DND-41 (cell line): ENCODE measurements around the gene VWA5B1.

ENCODE experiments used
- ATAC-seq: fragments of 200-7000 bp; cut with Tn5 transposase; 3 replicates; pipeline ENCODE4 v1.9.1; 2021; ENCODE audit warnings: low read depth; ENCODE audit not compliant: insufficient read depth
- DNase-seq: peaks from one replicate; pipeline ENCODE4 v3.0.0-alpha.2; 2020
- H2AFZ ChIP-seq: 2 replicates; pipeline ENCODE4 v1.6.0; 2012; ENCODE audit warnings: low read depth, low read length
- H3K27ac ChIP-seq: 2 replicates; pipeline ENCODE4 v1.5.1; 2012; ENCODE audit warnings: low read length, inconsistent platforms
- H3K27me3 ChIP-seq: fragments of 200-600 bp; sonication (generic); 2 replicates; pipeline ENCODE4 v1.6.0; 2012; ENCODE audit warnings: low read length, mild to moderate bottlenecking, inconsistent platforms; ENCODE audit not compliant: insufficient read depth, poor library complexity
- H3K36me3 ChIP-seq: 2 replicates; pipeline ENCODE4 v1.5.1; 2012; ENCODE audit warnings: low read length, inconsistent platforms; ENCODE audit not compliant: insufficient read depth
- H3K4me1 ChIP-seq: 2 replicates; pipeline ENCODE4 v1.5.1; 2012; ENCODE audit warnings: mild to moderate bottlenecking, low read length; ENCODE audit not compliant: insufficient read depth
- H3K4me2 ChIP-seq: 2 replicates; pipeline ENCODE4 v1.6.0; 2012; ENCODE audit warnings: mild to moderate bottlenecking, moderate library complexity, low read length, inconsistent platforms; ENCODE audit not compliant: insufficient read depth
- H3K4me3 ChIP-seq, 2 experiments: fragments of 200-600 bp in 1 of 2; shearing (Covaris generic) in 1 of 2; 2 replicates each; pipeline ENCODE4 v1.5.1; 2012 to 2016; ENCODE audit warnings: inconsistent platforms in 2 of 2, low read length in 2 of 2, mild to moderate bottlenecking in 2 of 2, low read depth in 1 of 2, moderate library complexity in 1 of 2
- H3K79me2 ChIP-seq: 2 replicates; pipeline ENCODE4 v1.6.0; 2012; ENCODE audit warnings: low read length, inconsistent platforms; ENCODE audit not compliant: insufficient read depth
- H3K9ac ChIP-seq: 2 replicates; pipeline ENCODE4 v1.6.0; 2012; ENCODE audit warnings: low read depth, mild to moderate bottlenecking, inconsistent platforms, low read length, moderate library complexity
- H3K9me3 ChIP-seq: 2 replicates; pipeline ENCODE4 v1.5.1; 2012; ENCODE audit warnings: low read length, moderate library complexity, mild to moderate bottlenecking, inconsistent platforms; ENCODE audit not compliant: insufficient read depth, severe bottlenecking
- H4K20me1 ChIP-seq: 2 replicates; pipeline ENCODE4 v1.6.0; 2012; ENCODE audit warnings: low read length; ENCODE audit not compliant: insufficient read depth
- CTCF ChIP-seq: IDR thresholded peaks from 2 replicates; pipeline ENCODE4 v1.5.1; 2012; ENCODE audit warnings: borderline replicate concordance, low read length, moderate library complexity, mild to moderate bottlenecking; ENCODE audit not compliant: poor library complexity, severe bottlenecking; ENCODE audit errors: extremely low read depth
- EZH2 ChIP-seq: IDR thresholded peaks from 3 replicates; pipeline ENCODE4 v1.6.1; 2012; ENCODE audit warnings: borderline replicate concordance, low read depth, mild to moderate bottlenecking, moderate library complexity, low read length, inconsistent platforms; ENCODE audit not compliant: severe bottlenecking

VWA5B1 gene

GRCh38 chr1:20278692-20279130 is 12.0 kb upstream of the VWA5B1 start:
- H3K27ac ChIP-seq: no peak overlapping the region
- no peaks in the 10 kb centered on the region for H3K79me2 ChIP-seq
- H3K36me3 ChIP-seq: no peaks in the 10 kb centered on the region
- H4K20me1 ChIP-seq: no peaks in the 10 kb centered on the region; the same call in 1 of the 2 replicates
- no peak overlapping the region for H2AFZ ChIP-seq
- ATAC-seq (no peak), DNase-seq (no peak)
- TF ChIP-seq EZH2 (no peak), CTCF (no peak)
- H3K27me3 ChIP-seq: peaks cover 20% of the 10 kb centered on the region
- H3K9ac ChIP-seq: no peak overlapping the region
- no peaks in the 10 kb centered on the region for H3K9me3 ChIP-seq
- no peaks in the 10 kb centered on the region for H3K4me1 ChIP-seq
- H3K4me2 ChIP-seq: no peak overlapping the region
- H3K4me3 ChIP-seq: no peak overlapping the region

DNA sequence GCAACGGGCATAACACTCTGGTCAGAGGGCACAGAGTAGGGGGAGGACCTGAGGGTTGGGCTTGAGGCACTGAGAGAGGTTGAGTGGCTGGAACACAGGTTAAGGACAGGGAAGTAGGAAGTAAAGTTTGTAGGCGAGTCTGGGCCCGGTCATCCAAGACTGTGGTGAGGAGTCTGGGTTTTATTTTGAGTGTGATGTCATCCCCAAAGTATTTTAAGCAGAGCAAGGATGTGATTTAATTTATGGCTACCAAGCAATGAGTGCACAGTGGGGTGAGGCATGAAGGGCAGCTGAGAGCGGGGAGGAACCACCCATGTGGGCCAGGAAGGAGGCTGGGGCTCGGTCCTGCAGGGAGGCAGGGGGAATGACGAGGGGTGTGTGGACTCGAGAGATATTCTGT is 11.2 kb upstream of the VWA5B1 start:
- no peak for ATAC-seq

GRCh38 chr1:20280341-20280740 is 10.3 kb upstream of the VWA5B1 start:
- no peak overlapping the region for H2AFZ ChIP-seq
- H3K9ac ChIP-seq: no peak overlapping the region
- no peaks in the 10 kb centered on the region for H3K9me3 ChIP-seq
- H3K27me3 ChIP-seq: peaks cover 24% of the 10 kb centered on the region
- no peaks in the 10 kb centered on the region for H3K79me2 ChIP-seq
- no peaks in the 10 kb centered on the region; the same call in 1 of the 2 replicates for H4K20me1 ChIP-seq
- no peaks in the 10 kb centered on the region for H3K36me3 ChIP-seq
- H3K4me1 ChIP-seq: no peaks in the 10 kb centered on the region
- no peak overlapping the region for H3K27ac ChIP-seq
- H3K4me2 ChIP-seq: no peak overlapping the region
- TF ChIP-seq EZH2 (no peak), CTCF (no peak)
- DNase-seq (no peak), ATAC-seq (no peak)
- no peak overlapping the region for H3K4me3 ChIP-seq

More for the DNA sequence above, 11.2 kb upstream of the VWA5B1 start:
- Histone ChIP-seq H2AFZ (no peak overlapping the region), H4K20me1 (no peaks in the 10 kb centered on the region; the same call in 1 of the 2 replicates), H3K9ac (no peak overlapping the region), H3K79me2 (no peaks in the 10 kb centered on the region), H3K27ac (no peak overlapping the region), H3K36me3 (no peaks in the 10 kb centered on the region), H3K4me3 (no peak overlapping the region), H3K4me2 (no peak overlapping the region), H3K4me1 (no peaks in the 10 kb centered on the region), H3K9me3 (no peaks in the 10 kb centered on the region), H3K27me3 (peaks cover 25% of the 10 kb centered on the region)
- no peak for DNase-seq
- TF ChIP-seq CTCF (no peak), EZH2 (no peak)

DNA sequence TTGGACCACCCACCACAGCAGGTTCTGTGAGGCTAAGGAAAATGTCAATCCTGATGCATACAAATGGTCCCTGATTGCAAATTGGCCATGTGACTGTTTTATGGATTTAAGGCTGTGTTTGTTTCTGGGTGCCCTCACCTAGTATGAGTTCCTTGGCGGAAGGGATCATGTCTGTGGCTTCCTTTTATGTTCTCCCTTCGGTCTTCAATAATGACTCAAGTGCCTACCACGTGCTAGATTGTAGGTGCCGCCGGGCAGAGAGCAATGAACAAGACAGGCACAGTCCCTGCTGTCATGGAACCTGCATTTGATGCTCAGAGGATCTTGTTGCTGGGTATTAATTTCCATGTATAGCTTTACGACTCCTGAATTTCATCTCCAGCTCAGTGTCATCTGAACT is 9.8 kb upstream of the VWA5B1 start:
- Histone ChIP-seq H3K36me3 (no peaks in the 10 kb centered on the region), H4K20me1 (no peaks in the 10 kb centered on the region; the same call in 1 of the 2 replicates), H3K4me1 (no peaks in the 10 kb centered on the region), H3K9ac (no peak overlapping the region), H3K9me3 (no peaks in the 10 kb centered on the region), H3K27ac (no peak overlapping the region), H3K4me3 (no peak overlapping the region), H3K4me2 (no peak overlapping the region), H3K27me3 (peaks cover 18% of the 10 kb centered on the region), H2AFZ (no peak overlapping the region), H3K79me2 (no peaks in the 10 kb centered on the region)
- ATAC-seq (no peak), DNase-seq (no peak)
- TF ChIP-seq EZH2 (no peak), CTCF (no peak)
